ENCODE results near the gene PTPRM. TPM values are rescaled to one million over a fixed set of nuclear protein-coding genes. Genes with fewer than 3 reads are reported as not detected.

The PTPRM gene
- total and polyA plus RNA-seq, 2 of the 4 experiments (the other 2 are of a cell fraction): 28.3 to 51.2 TPM

GRCh38 chr18:8197499-8197898 is 630.4 kb downstream of the PTPRM start:
- no peak overlapping the region for H2BK5ac ChIP-seq (ENCODE audit: low read depth, low read length, poor library complexity, severe bottlenecking)
- BruUV-seq (replicated peaks): no TSS peak
- H2AK5ac ChIP-seq (ENCODE audit: low read depth, low read length): no peak overlapping the region
- intact Hi-C loops (cut with micrococcal nuclease) (no loop called here), dilution Hi-C loops (cut with HindIII; ENCODE audit: low sequenced_read_pairs, unreplicated experiment) (no loop called here), in situ Hi-C loops (cut with MboI; ENCODE audit: low sequenced_read_pairs) (no loop called here)
- no peak overlapping the region for H3K4me3 ChIP-seq (ENCODE audit: insufficient read depth, low read depth, low read length)
- H3K4me2 ChIP-seq (ENCODE audit: low read depth, low read length): no peak overlapping the region
- CTCF ChIA-PET: no interaction called here
- H3K27ac ChIP-seq (ENCODE audit: insufficient read depth, low read length): no peak overlapping the region
- H3K4ac ChIP-seq (ENCODE audit: low read depth, low read length): no peak overlapping the region
- no peak overlapping the region for H4K91ac ChIP-seq (ENCODE audit: insufficient read depth, low read depth, low read length)
- no peak for DNase-seq
- no peaks in the 10 kb centered on the region for H3K4me1 ChIP-seq (ENCODE audit: control insufficient read depth, insufficient read depth, low read length)
- H4K20me1 ChIP-seq (ENCODE audit: insufficient read depth, low read length): no peaks in the 10 kb centered on the region
- H4K8ac ChIP-seq (ENCODE audit: low read depth in 2 of 2, low read length in 2 of 2): no peak overlapping the region
- H2AK9ac ChIP-seq (replicated peaks; ENCODE audit: low read depth, low read length, poor library complexity): no peak overlapping the region
- no peaks in the 10 kb centered on the region; the same call in 1 of the 2 replicates for H3K36me3 ChIP-seq (ENCODE audit: control insufficient read depth, insufficient read depth, low read length)
- ATAC-seq (ENCODE audit: low read depth): no peak
- no peak overlapping the region for H2BK20ac ChIP-seq (ENCODE audit: low read depth, low read length)
- H4K5ac ChIP-seq (ENCODE audit: low read depth, low read length): no peak overlapping the region
- POLR2A ChIA-PET (ENCODE audit: unreplicated experiment): no interaction called here
- WGBS, 2 experiments (ENCODE audit: extremely low coverage in 2 of 2, insufficient read length in 1 of 2): no CpG with 5 or more reads among the region's 5 CpGs
- no peak overlapping the region for H3K14ac ChIP-seq (replicated peaks; ENCODE audit: low read depth, low read length)
- H3K79me1 ChIP-seq (ENCODE audit: low read depth in 1 of 2, low read length in 2 of 2): no peaks in the 10 kb centered on the region
- no peak overlapping the region for H2AFZ ChIP-seq (replicated peaks; ENCODE audit: low read length, poor library complexity)
- no peak overlapping the region for H2BK120ac ChIP-seq (ENCODE audit: low read depth, low read length)
- TF ChIP-seq SMC3 (IDR thresholded peaks at IDR 0.05; ENCODE audit: low read depth, low read length) (no peak), CHD1 (IDR thresholded peaks at IDR 0.05; ENCODE audit: low read depth, low read length) (no peak), MXI1 (IDR thresholded peaks at IDR 0.05; ENCODE audit: borderline replicate concordance, low read depth, low read length) (no peak), CEBPB (IDR thresholded peaks at IDR 0.05; ENCODE audit: low read depth, low read length) (no peak), RCOR1 (IDR thresholded peaks at IDR 0.05; ENCODE audit: insufficient replicate concordance, low read length) (no peak), POLR2A (IDR thresholded peaks at IDR 0.05; ENCODE audit: low read depth, low read length) (no peak), ELK1 (IDR thresholded peaks at IDR 0.05; ENCODE audit: borderline replicate concordance, low read depth, low read length) (no peak), RAD21 (IDR thresholded peaks at IDR 0.05; ENCODE audit: low read length) (no peak)
- TF ChIP-seq, protein P1, sequence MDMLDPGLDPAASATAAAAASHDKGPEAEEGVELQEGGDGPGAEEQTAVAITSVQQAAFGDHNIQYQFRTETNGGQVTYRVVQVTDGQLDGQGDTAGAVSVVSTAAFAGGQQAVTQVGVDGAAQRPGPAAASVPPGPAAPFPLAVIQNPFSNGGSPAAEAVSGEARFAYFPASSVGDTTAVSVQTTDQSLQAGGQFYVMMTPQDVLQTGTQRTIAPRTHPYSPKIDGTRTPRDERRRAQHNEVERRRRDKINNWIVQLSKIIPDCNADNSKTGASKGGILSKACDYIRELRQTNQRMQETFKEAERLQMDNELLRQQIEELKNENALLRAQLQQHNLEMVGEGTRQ (IDR thresholded peaks at IDR 0.05; ENCODE audit: low read depth, low read length): no peak
- H3K27me3 ChIP-seq (ENCODE audit: control insufficient read depth, insufficient read depth, low read length): no peaks in the 10 kb centered on the region
- no peak overlapping the region for H3K9ac ChIP-seq (ENCODE audit: low read depth, low read length)
- H3K56ac ChIP-seq (ENCODE audit: extremely low read depth, insufficient read depth, low read length): no peak overlapping the region
- no peak overlapping the region for H2BK15ac ChIP-seq (ENCODE audit: low read depth, low read length)
- H3K9me1 ChIP-seq (ENCODE audit: insufficient read depth, low read length): no peaks in the 10 kb centered on the region; the same call in 1 of the 2 replicates
- no peak overlapping the region for H3K18ac ChIP-seq (ENCODE audit: low read depth, low read length)
- H3K9me3 ChIP-seq (ENCODE audit: control insufficient read depth, insufficient read depth, low read length): no peaks in the 10 kb centered on the region
- H3K23ac ChIP-seq (ENCODE audit: low read depth, low read length): no peak overlapping the region
